ENCODE data around the gene FDXACB1.

GRCh38 chr11:111846063-111846462 lies 32.9 kb downstream of the FDXACB1 start:
- no peak for TF ChIP-seq CTCF (IDR thresholded peaks at IDR 0.05; ENCODE audit: insufficient read depth, low read length, poor library complexity, severe bottlenecking)
- TF ChIP-seq EZH2phosphoT487 (conservative IDR thresholded peaks at IDR 0.05; ENCODE audit: low read length) = no peak
